ENCODE results near the gene NATD1. TPM values are rescaled to one million over a fixed set of nuclear protein-coding genes. Genes with fewer than 3 reads are reported as not detected.

Gene NATD1
- total and polyA plus RNA-seq, 4 donors = 1.4 to 24.5 (median 2.9) TPM

DNA sequence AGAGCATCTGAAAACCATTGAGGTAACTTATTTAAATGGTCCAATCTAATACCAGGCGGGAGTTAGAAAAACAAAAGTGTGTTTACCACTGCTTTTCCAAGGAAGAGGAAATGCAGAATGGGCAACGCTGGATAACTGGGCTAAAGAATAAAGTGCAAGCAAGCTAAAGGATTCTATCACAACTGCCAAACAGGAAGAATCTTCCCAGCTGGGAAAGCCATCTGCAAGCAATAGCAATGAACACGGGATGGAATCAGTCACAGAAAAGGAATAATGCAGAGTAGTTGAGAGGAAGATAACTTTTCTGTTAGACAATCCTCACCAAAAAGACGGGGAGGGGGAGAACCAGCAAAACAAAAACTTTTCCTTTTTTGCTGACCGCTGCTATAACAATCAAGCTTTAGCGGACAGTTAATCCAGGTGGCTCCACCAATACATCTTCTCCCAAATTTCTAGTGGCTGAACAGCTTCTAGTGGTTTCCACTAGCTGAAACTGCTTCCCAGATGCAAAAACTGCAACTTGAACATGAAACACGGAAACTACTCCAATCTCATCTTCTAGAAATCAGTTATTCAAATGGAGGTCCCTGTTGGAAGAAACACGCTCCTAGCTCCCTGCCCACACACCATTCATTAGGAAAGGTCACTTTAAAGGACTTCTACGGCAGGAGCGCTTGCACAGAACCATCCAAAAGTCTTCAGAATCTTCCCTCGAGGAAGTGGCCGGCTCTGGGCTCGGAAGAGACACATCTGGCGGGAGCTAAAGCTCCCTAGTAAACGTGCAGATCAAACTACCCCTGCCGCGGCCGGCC, 40.2 kb downstream of the NATD1 start:
- H3K27ac ChIP-seq (ENCODE audit: low read depth in 1 of 2, low read length in 2 of 2) = peak overlapping the region; percentile 80 to 89
- H3K4me3 ChIP-seq (ENCODE audit: low read depth in 1 of 3, low read length in 3 of 3) = peak overlapping the region; percentile 81 to 93 (median 83)
- H3K9ac ChIP-seq (ENCODE audit: low read depth in 1 of 2, low read length in 2 of 2) = peak overlapping the region; percentile 77 to 94
- H3K36me3 ChIP-seq (ENCODE audit: control insufficient read depth in 4 of 4, insufficient read depth in 3 of 4, low read depth in 1 of 4, low read length in 3 of 4) = peaks cover 2 to 7% (median 4%) of the 10 kb centered on the region in 4 donors
- H3K27me3 ChIP-seq (ENCODE audit: control insufficient read depth in 4 of 4, insufficient read depth in 4 of 4, low read length in 3 of 4) = no peaks in the 10 kb centered on the region
- no peak for DNase-seq (ENCODE audit: low spot score)
- WGBS = 13% methylated on average over 18 of the region's 18 CpGs
- TF ChIP-seq HNF4G (IDR thresholded peaks at IDR 0.05) = no peak
- TF ChIP-seq HNF4A (conservative IDR thresholded peaks at IDR 0.05) = no peak
- TF ChIP-seq, protein P1, sequence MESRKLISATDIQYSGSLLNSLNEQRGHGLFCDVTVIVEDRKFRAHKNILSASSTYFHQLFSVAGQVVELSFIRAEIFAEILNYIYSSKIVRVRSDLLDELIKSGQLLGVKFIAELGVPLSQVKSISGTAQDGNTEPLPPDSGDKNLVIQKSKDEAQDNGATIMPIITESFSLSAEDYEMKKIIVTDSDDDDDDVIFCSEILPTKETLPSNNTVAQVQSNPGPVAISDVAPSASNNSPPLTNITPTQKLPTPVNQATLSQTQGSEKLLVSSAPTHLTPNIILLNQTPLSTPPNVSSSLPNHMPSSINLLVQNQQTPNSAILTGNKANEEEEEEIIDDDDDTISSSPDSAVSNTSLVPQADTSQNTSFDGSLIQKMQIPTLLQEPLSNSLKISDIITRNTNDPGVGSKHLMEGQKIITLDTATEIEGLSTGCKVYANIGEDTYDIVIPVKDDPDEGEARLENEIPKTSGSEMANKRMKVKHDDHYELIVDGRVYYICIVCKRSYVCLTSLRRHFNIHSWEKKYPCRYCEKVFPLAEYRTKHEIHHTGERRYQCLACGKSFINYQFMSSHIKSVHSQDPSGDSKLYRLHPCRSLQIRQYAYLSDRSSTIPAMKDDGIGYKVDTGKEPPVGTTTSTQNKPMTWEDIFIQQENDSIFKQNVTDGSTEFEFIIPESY (IDR thresholded peaks at IDR 0.05) = no peak
- TF ChIP-seq, protein P2, sequence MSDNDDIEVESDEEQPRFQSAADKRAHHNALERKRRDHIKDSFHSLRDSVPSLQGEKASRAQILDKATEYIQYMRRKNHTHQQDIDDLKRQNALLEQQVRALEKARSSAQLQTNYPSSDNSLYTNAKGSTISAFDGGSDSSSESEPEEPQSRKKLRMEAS (IDR thresholded peaks at IDR 0.05) = no peak
- TF ChIP-seq, protein P3, sequence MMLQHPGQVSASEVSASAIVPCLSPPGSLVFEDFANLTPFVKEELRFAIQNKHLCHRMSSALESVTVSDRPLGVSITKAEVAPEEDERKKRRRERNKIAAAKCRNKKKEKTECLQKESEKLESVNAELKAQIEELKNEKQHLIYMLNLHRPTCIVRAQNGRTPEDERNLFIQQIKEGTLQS (IDR thresholded peaks at IDR 0.05) = no peak
- TF ChIP-seq YY1 (IDR thresholded peaks at IDR 0.05) = no peak
- TF ChIP-seq GABPA (IDR thresholded peaks at IDR 0.05 in 1 of 2, conservative IDR thresholded peaks at IDR 0.05 in 1 of 2) = no peak
- no peak for TF ChIP-seq RAD21 (IDR thresholded peaks at IDR 0.05)
- no peak for TF ChIP-seq RXRA (IDR thresholded peaks at IDR 0.05)
- TF ChIP-seq EGR1 (IDR thresholded peaks at IDR 0.05; ENCODE audit: low read depth in 2 of 2) = no peak
- TF ChIP-seq JUND (IDR thresholded peaks at IDR 0.05) = no peak
- no peak for TF ChIP-seq FOXA1 (IDR thresholded peaks at IDR 0.05)
- TF ChIP-seq, protein P4, sequence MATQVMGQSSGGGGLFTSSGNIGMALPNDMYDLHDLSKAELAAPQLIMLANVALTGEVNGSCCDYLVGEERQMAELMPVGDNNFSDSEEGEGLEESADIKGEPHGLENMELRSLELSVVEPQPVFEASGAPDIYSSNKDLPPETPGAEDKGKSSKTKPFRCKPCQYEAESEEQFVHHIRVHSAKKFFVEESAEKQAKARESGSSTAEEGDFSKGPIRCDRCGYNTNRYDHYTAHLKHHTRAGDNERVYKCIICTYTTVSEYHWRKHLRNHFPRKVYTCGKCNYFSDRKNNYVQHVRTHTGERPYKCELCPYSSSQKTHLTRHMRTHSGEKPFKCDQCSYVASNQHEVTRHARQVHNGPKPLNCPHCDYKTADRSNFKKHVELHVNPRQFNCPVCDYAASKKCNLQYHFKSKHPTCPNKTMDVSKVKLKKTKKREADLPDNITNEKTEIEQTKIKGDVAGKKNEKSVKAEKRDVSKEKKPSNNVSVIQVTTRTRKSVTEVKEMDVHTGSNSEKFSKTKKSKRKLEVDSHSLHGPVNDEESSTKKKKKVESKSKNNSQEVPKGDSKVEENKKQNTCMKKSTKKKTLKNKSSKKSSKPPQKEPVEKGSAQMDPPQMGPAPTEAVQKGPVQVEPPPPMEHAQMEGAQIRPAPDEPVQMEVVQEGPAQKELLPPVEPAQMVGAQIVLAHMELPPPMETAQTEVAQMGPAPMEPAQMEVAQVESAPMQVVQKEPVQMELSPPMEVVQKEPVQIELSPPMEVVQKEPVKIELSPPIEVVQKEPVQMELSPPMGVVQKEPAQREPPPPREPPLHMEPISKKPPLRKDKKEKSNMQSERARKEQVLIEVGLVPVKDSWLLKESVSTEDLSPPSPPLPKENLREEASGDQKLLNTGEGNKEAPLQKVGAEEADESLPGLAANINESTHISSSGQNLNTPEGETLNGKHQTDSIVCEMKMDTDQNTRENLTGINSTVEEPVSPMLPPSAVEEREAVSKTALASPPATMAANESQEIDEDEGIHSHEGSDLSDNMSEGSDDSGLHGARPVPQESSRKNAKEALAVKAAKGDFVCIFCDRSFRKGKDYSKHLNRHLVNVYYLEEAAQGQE (IDR thresholded peaks at IDR 0.05) = no peak
- no peak for TF ChIP-seq TAF1 (conservative IDR thresholded peaks at IDR 0.05)
- no peak for TF ChIP-seq SP1 (IDR thresholded peaks at IDR 0.05)
- no peak for TF ChIP-seq CTCF (IDR thresholded peaks at IDR 0.05; ENCODE audit: low read depth, low read length, missing input control)
- no peak for TF ChIP-seq NR2F2 (IDR thresholded peaks at IDR 0.05)
- H3K9me3 ChIP-seq (ENCODE audit: control insufficient read depth in 4 of 4, low read length in 3 of 4) = no peaks in the 10 kb centered on the region
- peaks cover 9 to 41% (median 27%) of the 10 kb centered on the region in 4 donors for H3K4me1 ChIP-seq (ENCODE audit: control insufficient read depth in 4 of 4, insufficient read depth in 4 of 4, low read length in 3 of 4)

Data from liver (tissue), 9 donors.